GM12878 (cell line): Measurements from ENCODE around the gene TRPT1. TPM values are rescaled to one million over a fixed set of nuclear protein-coding genes. Genes with fewer than 3 reads are reported as not detected.

Experiments used
- ATAC-seq: fragments of 200-7000 bp; cut with Tn5 transposase; 3 replicates; pipeline ENCODE4 v1.9.1; 2020; ENCODE audit warnings: mild to moderate bottlenecking, moderate library complexity
- BruUV-seq: library from RNA; stranded (reverse); fragments of 400-500 nt; replicated peaks from 2 replicates; lab custom pipeline; 2021; lab: Mats Ljungman, UMichigan
- CTCF ChIA-PET: fragments of 300-600 bp; sonication (Branson Sonifier 250); formaldehyde crosslinking; extraction: SDS; loops from one replicate; lab custom pipeline; 2021; ENCODE audit warnings: inconsistent platforms; lab: Yijun Ruan, JAX
- POLR2A ChIA-PET: fragments of 350-600 bp; formaldehyde crosslinking; extraction: SDS; loops from one replicate; lab custom pipeline; 2021; ENCODE audit warnings: inconsistent platforms; lab: Charles Lee
- RAD21 ChIA-PET: fragments of 300-600 bp; sonication (Branson Sonifier 250); formaldehyde crosslinking; loops from one replicate; lab custom pipeline; 2023; ENCODE audit warnings: antibody characterized with exemption; ENCODE audit not compliant: unreplicated experiment; lab: Charles Lee
- SMC1A ChIA-PET: fragments of 300-600 bp; sonication (Branson Sonifier 250); formaldehyde crosslinking; loops from one replicate; lab custom pipeline; 2023; ENCODE audit not compliant: unreplicated experiment, uncharacterized antibody; lab: Charles Lee
- DNase-seq: peaks from one replicate; pipeline ENCODE4 v3.0.0-alpha.2; 2011; ENCODE audit warnings: low read depth, low spot score
- FAIRE-seq: peaks from 3 replicates; lab custom pipeline; 2011; peaks lifted over from hg19 to GRCh38; lab: Jason Lieb, UNC
- H2AFZ ChIP-seq: 2 replicates; pipeline ENCODE4 v1.6.0; 2011; ENCODE audit warnings: low read depth, low read length, control low read depth; ENCODE audit not compliant: control insufficient read depth
- H3K27ac ChIP-seq: 2 replicates; pipeline ENCODE4 v1.5.1; 2011; ENCODE audit warnings: control low read depth; ENCODE audit not compliant: control insufficient read depth, insufficient read depth
- H3K27me3 ChIP-seq, 2 experiments: replicated peaks in 1 of 2; 2 replicates each; pipeline versions ENCODE4 v1.6.0 to v1.6.1; 2011; ENCODE audit warnings: low read length in 1 of 2; ENCODE audit not compliant: control insufficient read depth in 2 of 2, insufficient read depth in 2 of 2
- H3K36me3 ChIP-seq, 2 experiments: 2 replicates each; pipeline ENCODE4 v1.5.1; 2011; ENCODE audit warnings: low read length in 1 of 2; ENCODE audit not compliant: control insufficient read depth in 2 of 2, insufficient read depth in 2 of 2
- H3K4me1 ChIP-seq: 2 replicates; pipeline ENCODE4 v1.6.1; 2011; ENCODE audit warnings: mild to moderate bottlenecking, low read length, moderate library complexity, mixed read lengths; ENCODE audit not compliant: control insufficient read depth, insufficient read depth
- H3K4me2 ChIP-seq: 2 replicates; pipeline ENCODE4 v1.6.0; 2011; ENCODE audit warnings: control low read depth; ENCODE audit not compliant: control insufficient read depth, insufficient read depth
- H3K4me3 ChIP-seq: fragments of 200-600 bp; sonication (generic); 2 replicates; pipeline ENCODE4 v1.5.1; 2016
- H3K79me2 ChIP-seq: 2 replicates; pipeline ENCODE4 v1.6.0; 2011; ENCODE audit warnings: low read length; ENCODE audit not compliant: control insufficient read depth, insufficient read depth
- H3K9ac ChIP-seq: 2 replicates; pipeline ENCODE4 v1.8.0; 2011; ENCODE audit warnings: low read length, control low read depth, mixed read lengths; ENCODE audit not compliant: control insufficient read depth, insufficient read depth
- H3K9me3 ChIP-seq: replicated peaks from 3 replicates; pipeline ENCODE4 v1.5.1; 2011; ENCODE audit warnings: mild to moderate bottlenecking, low read length; ENCODE audit not compliant: control insufficient read depth, insufficient read depth
- H4K20me1 ChIP-seq: 2 replicates; pipeline ENCODE4 v1.6.0; 2011; ENCODE audit not compliant: control insufficient read depth, insufficient read depth
- BRCA1 ChIP-seq: IDR thresholded peaks from 2 replicates; pipeline ENCODE4 v1.6.1; 2011; ENCODE audit warnings: low read depth, low read length, improper control_type of control experiment
- HDGF ChIP-seq: fragments of 450-650 bp; IDR thresholded peaks from 2 replicates; pipeline ENCODE4 v1.6.1; 2016; ENCODE audit warnings: antibody characterized with exemption
- JUNB ChIP-seq: IDR thresholded peaks from 2 replicates; pipeline ENCODE4 v1.6.1; 2016; ENCODE audit warnings: antibody characterized with exemption, mild to moderate bottlenecking
- JUND ChIP-seq: IDR thresholded peaks from 2 replicates; pipeline ENCODE4 v1.6.1; 2012; ENCODE audit warnings: low read depth, mild to moderate bottlenecking, low read length, improper control_type of control experiment, moderate library complexity
- LARP7 ChIP-seq: fragments of 450-650 bp; IDR thresholded peaks from 2 replicates; pipeline ENCODE4 v1.6.1; 2017; ENCODE audit warnings: mild to moderate bottlenecking
- NFIC ChIP-seq: IDR thresholded peaks from 2 replicates; pipeline ENCODE4 v1.6.1; 2012; ENCODE audit warnings: low read depth, mild to moderate bottlenecking, inconsistent platforms, low read length, moderate library complexity
- SMAD5 ChIP-seq: IDR thresholded peaks from 2 replicates; pipeline ENCODE4 v1.6.1; 2016; ENCODE audit warnings: antibody characterized with exemption, low read depth
- SPI1 ChIP-seq: IDR thresholded peaks from 2 replicates; pipeline ENCODE4 v1.6.1; 2011; ENCODE audit warnings: low read depth, mild to moderate bottlenecking, low read length, moderate library complexity, borderline replicate concordance; ENCODE audit not compliant: insufficient read depth
- SUZ12 ChIP-seq: fragments of 200-600 bp; sonication (generic); IDR thresholded peaks from one replicate; pipeline ENCODE4 v1.6.1; 2018; ENCODE audit warnings: antibody characterized with exemption, mild to moderate bottlenecking; ENCODE audit not compliant: unreplicated experiment
- TCF12 ChIP-seq: IDR thresholded peaks from 2 replicates; pipeline ENCODE4 v1.6.1; 2011; ENCODE audit warnings: low read depth, mild to moderate bottlenecking, low read length
- YBX1 ChIP-seq: fragments of 450-650 bp; IDR thresholded peaks from 2 replicates; pipeline ENCODE4 v1.6.1; 2016; ENCODE audit warnings: antibody characterized with exemption
- WGBS: methylation state at CpG from one replicate; pipeline ENCODE4 v1.1.6; 2016; ENCODE audit warnings: low lambda C conversion rate; ENCODE audit not compliant: insufficient replicate concordance, insufficient coverage; ENCODE audit errors: missing lambda C conversion rate; 5-methylcytosine and 5-hydroxymethylcytosine counted together
- in situ Hi-C: fragments of 300-500 bp; cut with MboI; formaldehyde crosslinking; loops from 9 replicates; pipeline ENCODE4 v1.14.3; 2018; ENCODE audit warnings: mixed read lengths
- intact Hi-C: fragments of 100-400 bp; cut with micrococcal nuclease; formaldehyde crosslinking; loops from one replicate; pipeline ENCODE4 v1.14.2; 2022; ENCODE audit not compliant: unreplicated experiment
- polyA plus RNA-seq, 11 experiments: library from polyadenylated mRNA; depleted of rRNA in 4 of 11; unstranded in 6 of 11; stranded (reverse) in 5 of 11; fragments of >200 nt; fragmentation: Nextera tagmentation in 4 of 11; fragmentation: Illumina TruSeq in 1 of 11; extraction: Ambion mirVana in 4 of 11; extraction: Trizol in 1 of 11; gene quantifications; 1 replicate in 1 of 11; 2 replicates in 10 of 11; pipeline versions ENCODE4 v1.2.1 to v1.2.3, GENCODE V29; 2011 to 2016; ENCODE audit warnings: inconsistent platforms in 2 of 11, missing spikeins in 2 of 11, low read depth in 1 of 11
- total RNA-seq, 4 experiments: library from RNA; depleted of rRNA in 3 of 4; stranded (reverse); fragments of >200 nt in 3 of 4; fragmentation: Illumina TruSeq in 1 of 4; extraction: Trizol in 1 of 4; gene quantifications; 2 replicates each; pipeline versions ENCODE4 v1.2.1 to v1.2.3, GENCODE V29; 2013 to 2021
- TF ChIP-seq, protein P1 (sequence below): IDR thresholded peaks from 2 replicates; pipeline ENCODE4 v1.6.1; 2012; ENCODE audit warnings: mild to moderate bottlenecking, low read depth, low read length
- TF ChIP-seq, protein P2 (sequence below): IDR thresholded peaks from 2 replicates; pipeline ENCODE4 v1.6.1; 2012; ENCODE audit warnings: low read length, inconsistent platforms

The TRPT1 gene
- total and polyA plus RNA-seq, 10 of the 15 experiments (the other 5 are each of a cell fraction or from before 2014, with no cell fraction given) = 7.1 to 63.0 (median 31.4) TPM

DNA sequence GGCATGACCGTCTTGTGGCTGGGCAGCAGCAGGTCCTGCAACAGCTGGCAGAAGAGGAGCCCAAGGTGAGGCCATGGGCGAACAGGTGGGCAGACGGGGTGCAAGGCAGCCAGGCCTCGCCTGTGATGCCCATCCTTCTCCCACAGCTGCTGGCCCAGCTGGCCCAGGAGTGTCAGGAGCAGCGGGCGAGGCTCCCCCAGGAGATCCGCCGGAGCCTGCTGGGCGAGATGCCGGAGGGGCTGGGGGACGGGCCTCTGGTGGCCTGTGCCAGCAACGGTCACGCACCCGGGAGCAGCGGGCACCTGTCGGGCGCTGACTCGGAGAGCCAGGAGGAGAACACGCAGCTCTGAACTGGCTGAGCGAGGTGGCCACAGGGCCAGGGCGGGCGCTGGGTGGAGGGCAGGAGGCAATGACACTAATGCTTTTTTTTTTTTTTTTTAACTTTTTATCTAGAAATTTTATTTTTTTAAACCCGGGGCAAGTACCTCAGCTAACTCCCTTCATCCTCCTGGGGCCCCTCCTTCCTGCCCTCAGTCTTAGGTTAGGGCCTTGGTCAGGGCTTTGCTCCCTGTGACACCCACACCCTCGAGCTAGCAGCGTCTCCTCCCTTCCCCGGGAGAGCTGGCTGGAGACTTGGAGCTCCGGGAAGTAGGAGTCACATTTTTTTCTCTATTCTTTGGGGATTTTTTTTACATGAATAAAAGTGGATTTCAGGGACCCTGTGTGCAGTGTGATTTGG is 41.4 kb upstream of the TRPT1 start:
- Histone ChIP-seq H3K4me3 (no peak overlapping the region), H3K79me2 (peaks cover 16% of the 10 kb centered on the region), H3K4me2 (peak overlapping the region; percentile 100; the same call in 1 of the 2 replicates), H3K27me3 (no peaks in the 10 kb centered on the region), H2AFZ (no peak overlapping the region), H4K20me1 (no peaks in the 10 kb centered on the region), H3K4me1 (peaks cover 10% of the 10 kb centered on the region), H3K9me3 (no peaks in the 10 kb centered on the region), H3K9ac (no peak overlapping the region), H3K36me3 (no peaks in the 10 kb centered on the region; a peak in 2 of 4 replicates), H3K27ac (no peak overlapping the region)
- ATAC-seq (no peak), FAIRE-seq (no peak), DNase-seq (no peak)
- BruUV-seq = no TSS peak
- 93% methylated on average over 24 of the region's 27 CpGs for WGBS
- intact Hi-C loops = no loop called here
- TF ChIP-seq JUND = no peak
- no peak for TF ChIP-seq LARP7
- TF ChIP-seq SMAD5 = no peak
- no peak for TF ChIP-seq SUZ12
- TF ChIP-seq JUNB = no peak
- TF ChIP-seq TCF12 = no peak
- ChIA-PET CTCF (interaction anchor here (3.8 to 5.7 kb wide), 3 partner anchors 16 to 62 kb away, joined by 23 to 147 read pairs (median 65); partner anchors contain the start of genes CATSPERZ, FERMT3 and PLCB3), SMC1A (interaction anchor here (0.7 to 1.3 kb wide), 2 partner anchors 41 to 63 kb away, joined by 3 read pairs; partner anchors contain the start of genes NUDT22 and TRPT1), RAD21 (interaction anchor here (1.3 kb wide), 1 partner anchor 63 kb away, joined by 4 read pairs; no protein-coding TSS in a partner anchor), POLR2A (interaction anchor here (0.6 to 6.3 kb wide), 7 partner anchors 9 to 514 kb away, joined by 3 to 71 read pairs (median 5); partner anchors contain the start of genes CATSPERZ, ESRRA, FKBP2 and PPP1R14B)
- in situ Hi-C loops = no loop called here

DNA sequence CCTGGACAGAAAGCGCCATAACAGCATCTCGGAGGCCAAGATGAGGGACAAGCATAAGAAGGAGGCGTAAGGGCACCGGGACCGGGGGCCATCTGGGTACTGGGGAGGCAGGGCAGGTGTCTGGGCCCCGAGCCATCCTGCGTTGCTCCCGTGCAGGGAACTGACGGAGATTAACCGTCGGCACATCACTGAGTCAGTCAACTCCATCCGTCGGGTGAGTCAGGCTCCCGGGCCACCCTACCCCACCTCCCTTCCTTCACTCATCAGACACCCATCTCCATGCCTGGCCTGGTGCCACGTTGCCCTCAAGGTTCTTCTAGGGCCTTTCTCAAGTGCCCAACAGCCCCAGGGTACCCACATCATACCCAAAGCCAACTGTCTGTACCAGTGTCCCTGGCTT is 40.4 kb upstream of the TRPT1 start:
- peaks cover 9% of the 10 kb centered on the region for H3K4me1 ChIP-seq
- ATAC-seq (no peak), FAIRE-seq (no peak), DNase-seq (no peak)
- no TSS peak for BruUV-seq
- POLR2A ChIA-PET = interaction anchor here (2.1 kb wide), 1 partner anchor 8 kb away, joined by 7 read pairs; no protein-coding TSS in a partner anchor
- in situ Hi-C loops = no loop called here
- CTCF ChIA-PET = no interaction called here
- H3K4me2 ChIP-seq = no peak overlapping the region
- 95% methylated on average over 15 of the region's 15 CpGs for whole genome bisulfite sequencing
- intact Hi-C loops = no loop called here
- H3K9ac ChIP-seq = no peak overlapping the region
- no peaks in the 10 kb centered on the region; a peak in 2 of 4 replicates for H3K36me3 ChIP-seq
- H4K20me1 ChIP-seq = no peaks in the 10 kb centered on the region
- RAD21 ChIA-PET = no interaction called here
- H3K27me3 ChIP-seq = no peaks in the 10 kb centered on the region
- no peak overlapping the region for H3K27ac ChIP-seq
- SMC1A ChIA-PET = no interaction called here
- H3K79me2 ChIP-seq = peaks cover 9% of the 10 kb centered on the region
- H3K4me3 ChIP-seq = no peak overlapping the region
- H3K9me3 ChIP-seq = no peaks in the 10 kb centered on the region
- H2AFZ ChIP-seq = no peak overlapping the region
- no peak for TF ChIP-seq BRCA1
- TF ChIP-seq SPI1 = no peak
- no peak for TF ChIP-seq YBX1
- no peak for TF ChIP-seq HDGF
- TF ChIP-seq, protein P1, sequence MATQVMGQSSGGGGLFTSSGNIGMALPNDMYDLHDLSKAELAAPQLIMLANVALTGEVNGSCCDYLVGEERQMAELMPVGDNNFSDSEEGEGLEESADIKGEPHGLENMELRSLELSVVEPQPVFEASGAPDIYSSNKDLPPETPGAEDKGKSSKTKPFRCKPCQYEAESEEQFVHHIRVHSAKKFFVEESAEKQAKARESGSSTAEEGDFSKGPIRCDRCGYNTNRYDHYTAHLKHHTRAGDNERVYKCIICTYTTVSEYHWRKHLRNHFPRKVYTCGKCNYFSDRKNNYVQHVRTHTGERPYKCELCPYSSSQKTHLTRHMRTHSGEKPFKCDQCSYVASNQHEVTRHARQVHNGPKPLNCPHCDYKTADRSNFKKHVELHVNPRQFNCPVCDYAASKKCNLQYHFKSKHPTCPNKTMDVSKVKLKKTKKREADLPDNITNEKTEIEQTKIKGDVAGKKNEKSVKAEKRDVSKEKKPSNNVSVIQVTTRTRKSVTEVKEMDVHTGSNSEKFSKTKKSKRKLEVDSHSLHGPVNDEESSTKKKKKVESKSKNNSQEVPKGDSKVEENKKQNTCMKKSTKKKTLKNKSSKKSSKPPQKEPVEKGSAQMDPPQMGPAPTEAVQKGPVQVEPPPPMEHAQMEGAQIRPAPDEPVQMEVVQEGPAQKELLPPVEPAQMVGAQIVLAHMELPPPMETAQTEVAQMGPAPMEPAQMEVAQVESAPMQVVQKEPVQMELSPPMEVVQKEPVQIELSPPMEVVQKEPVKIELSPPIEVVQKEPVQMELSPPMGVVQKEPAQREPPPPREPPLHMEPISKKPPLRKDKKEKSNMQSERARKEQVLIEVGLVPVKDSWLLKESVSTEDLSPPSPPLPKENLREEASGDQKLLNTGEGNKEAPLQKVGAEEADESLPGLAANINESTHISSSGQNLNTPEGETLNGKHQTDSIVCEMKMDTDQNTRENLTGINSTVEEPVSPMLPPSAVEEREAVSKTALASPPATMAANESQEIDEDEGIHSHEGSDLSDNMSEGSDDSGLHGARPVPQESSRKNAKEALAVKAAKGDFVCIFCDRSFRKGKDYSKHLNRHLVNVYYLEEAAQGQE = no peak
- TF ChIP-seq NFIC = no peak
- TF ChIP-seq, protein P2, sequence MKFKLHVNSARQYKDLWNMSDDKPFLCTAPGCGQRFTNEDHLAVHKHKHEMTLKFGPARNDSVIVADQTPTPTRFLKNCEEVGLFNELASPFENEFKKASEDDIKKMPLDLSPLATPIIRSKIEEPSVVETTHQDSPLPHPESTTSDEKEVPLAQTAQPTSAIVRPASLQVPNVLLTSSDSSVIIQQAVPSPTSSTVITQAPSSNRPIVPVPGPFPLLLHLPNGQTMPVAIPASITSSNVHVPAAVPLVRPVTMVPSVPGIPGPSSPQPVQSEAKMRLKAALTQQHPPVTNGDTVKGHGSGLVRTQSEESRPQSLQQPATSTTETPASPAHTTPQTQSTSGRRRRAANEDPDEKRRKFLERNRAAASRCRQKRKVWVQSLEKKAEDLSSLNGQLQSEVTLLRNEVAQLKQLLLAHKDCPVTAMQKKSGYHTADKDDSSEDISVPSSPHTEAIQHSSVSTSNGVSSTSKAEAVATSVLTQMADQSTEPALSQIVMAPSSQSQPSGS = no peak
